Measurements from ENCODE around the gene HELZ2.

Gene HELZ2

DNA sequence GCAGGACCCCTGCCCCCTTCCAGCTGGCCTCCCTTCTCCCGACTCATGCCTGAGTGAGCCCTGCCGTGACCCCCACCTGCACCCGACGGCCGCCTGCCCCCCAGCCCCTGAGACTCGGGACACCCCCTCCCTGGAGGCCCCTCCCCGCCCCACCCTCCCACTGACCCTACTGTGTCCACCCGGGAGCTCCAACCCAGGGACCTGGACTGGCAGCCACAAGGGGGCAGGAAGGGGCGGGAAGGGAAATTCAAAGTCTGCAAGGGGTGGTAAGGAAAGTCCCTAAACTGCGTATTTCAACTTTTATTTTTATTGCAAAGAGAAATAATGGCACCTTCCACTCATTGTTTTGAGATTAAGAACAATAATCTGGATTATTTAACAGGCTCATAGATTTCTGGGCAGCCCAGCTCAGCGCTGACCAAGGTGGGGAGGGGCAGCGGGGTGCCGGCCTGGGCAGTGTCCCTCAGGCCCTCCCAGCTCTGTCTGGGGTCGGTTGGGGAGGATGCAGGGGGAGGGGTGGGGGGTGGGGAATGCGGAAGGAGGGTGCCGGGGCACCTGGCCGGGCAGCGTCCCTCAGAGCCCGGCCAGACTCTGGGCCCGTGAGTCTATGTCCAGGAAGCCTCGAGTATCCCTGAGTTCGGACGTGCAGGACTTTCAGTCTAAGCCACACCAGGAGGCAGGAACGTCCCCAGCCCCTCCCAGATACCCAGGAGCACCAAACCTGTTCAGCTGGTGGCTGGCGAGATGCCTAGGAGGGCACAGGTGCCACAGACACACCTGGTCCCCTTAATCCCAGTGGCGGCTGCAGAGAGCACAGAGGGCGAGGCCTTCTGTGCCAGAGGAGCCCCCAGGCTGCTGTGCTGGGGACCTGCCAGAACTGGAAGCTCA is 35.6 kb downstream of the HELZ2 start:
- no peak for DNase-seq (ENCODE audit: low read depth, low spot score)
- TF ChIP-seq, protein P1, sequence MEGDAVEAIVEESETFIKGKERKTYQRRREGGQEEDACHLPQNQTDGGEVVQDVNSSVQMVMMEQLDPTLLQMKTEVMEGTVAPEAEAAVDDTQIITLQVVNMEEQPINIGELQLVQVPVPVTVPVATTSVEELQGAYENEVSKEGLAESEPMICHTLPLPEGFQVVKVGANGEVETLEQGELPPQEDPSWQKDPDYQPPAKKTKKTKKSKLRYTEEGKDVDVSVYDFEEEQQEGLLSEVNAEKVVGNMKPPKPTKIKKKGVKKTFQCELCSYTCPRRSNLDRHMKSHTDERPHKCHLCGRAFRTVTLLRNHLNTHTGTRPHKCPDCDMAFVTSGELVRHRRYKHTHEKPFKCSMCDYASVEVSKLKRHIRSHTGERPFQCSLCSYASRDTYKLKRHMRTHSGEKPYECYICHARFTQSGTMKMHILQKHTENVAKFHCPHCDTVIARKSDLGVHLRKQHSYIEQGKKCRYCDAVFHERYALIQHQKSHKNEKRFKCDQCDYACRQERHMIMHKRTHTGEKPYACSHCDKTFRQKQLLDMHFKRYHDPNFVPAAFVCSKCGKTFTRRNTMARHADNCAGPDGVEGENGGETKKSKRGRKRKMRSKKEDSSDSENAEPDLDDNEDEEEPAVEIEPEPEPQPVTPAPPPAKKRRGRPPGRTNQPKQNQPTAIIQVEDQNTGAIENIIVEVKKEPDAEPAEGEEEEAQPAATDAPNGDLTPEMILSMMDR (IDR thresholded peaks at IDR 0.05; ENCODE audit: insufficient read depth, low read length, missing control alignments) = peak; percentile 18
- CTCF ChIA-PET = interaction anchor here (0.7 to 6.1 kb wide), 41 partner anchors 8 to 582 kb away, joined by 3 to 73 read pairs (median 5); partner anchors contain the start of genes GMEB2, PRPF6, RTEL1 and SAMD10
- peak overlapping the region; percentile 44 for H3K4me3 ChIP-seq (ENCODE audit: low read depth, low read length)
- POLR2A ChIA-PET = interaction anchor here (1.2 to 1.6 kb wide), 2 partner anchors 18 to 327 kb away, joined by 6 to 7 read pairs; partner anchors contain the start of genes PPDPF and TPD52L2

DNA sequence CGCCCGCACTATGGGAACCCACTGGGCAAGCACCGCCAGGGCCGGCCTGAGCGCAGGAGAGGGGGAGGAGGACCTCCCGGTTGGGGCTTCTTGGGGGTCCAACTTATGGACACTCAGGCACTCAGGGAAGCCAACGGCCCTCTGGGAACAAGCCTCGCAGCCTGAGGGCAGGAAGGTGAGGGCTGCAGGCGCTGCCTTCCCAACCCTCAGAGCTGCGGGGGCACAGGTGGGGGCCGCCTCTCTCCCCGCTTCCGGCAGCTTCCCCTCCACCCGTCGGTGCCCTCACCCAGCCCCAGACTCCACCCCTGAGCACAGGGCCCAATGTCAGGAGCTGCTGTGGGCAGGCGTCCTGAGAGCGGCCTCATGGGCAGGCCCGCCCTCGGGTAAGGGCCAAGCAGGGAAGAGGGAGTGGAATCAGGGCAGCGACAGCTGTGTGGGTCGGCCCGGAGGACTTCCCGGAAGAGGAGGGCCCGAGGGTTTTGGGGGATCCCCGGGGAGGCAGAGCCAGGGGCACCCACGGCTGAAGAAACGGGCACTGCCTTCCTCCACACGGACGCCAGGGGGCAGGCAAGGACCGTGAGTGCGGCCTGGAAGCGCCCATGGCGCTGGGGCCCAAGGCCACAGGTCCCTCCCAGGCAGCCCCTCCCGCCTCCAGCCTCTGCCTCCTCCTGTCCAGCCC is 36.4 kb downstream of the HELZ2 start:
- H3K4me3 ChIP-seq (ENCODE audit: low read depth, low read length) = peak overlapping the region; percentile 44
- ChIA-PET POLR2A (interaction anchor here (0.5 to 1.6 kb wide), 3 partner anchors 17 to 328 kb away, joined by 3 to 7 read pairs (median 6); partner anchors contain the start of genes PPDPF and TPD52L2), CTCF (interaction anchor here (0.7 to 6.1 kb wide), 42 partner anchors 8 to 583 kb away, joined by 3 to 73 read pairs (median 4); partner anchors contain the start of genes ARFRP1, GMEB2, PRPF6 and RTEL1)
- TF ChIP-seq, protein P1 (IDR thresholded peaks at IDR 0.05; ENCODE audit: insufficient read depth, low read length, missing control alignments) = peak; percentile 99
- peak; percentile 51 for DNase-seq (ENCODE audit: low read depth, low spot score)

DNA sequence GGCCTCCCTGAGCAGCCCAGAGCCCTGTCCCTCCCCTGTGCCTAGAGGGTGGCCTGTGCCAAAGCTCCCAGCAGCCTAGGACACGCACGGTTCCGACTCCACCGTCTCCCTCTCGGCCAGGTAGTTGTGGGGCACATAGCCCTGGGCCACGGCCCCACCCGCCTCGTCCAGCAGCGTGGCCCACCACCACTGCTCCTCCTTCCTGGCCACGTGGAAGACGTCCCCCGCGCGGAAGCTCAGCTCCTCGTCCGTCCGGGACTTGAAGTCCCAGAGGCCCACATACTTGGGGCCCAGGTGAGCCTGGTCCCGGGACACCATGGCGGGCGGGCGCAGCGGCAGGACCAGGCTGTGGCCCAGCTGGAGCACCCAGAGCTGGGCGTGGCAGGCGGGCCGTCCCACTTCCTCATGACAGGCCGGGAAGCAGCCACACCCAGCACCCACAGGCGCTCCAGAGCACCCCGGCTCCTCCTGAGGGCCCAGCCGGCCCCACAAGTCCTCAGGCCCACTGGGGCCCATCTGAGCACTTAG is 37.0 kb downstream of the HELZ2 start, which contains the start of gene PTK6:
TSS of gene PTK6 (minus strand) at position 380 of the 528 bp plus-strand sequence. CDS start at position 318, 62 bp downstream.
- CTCF ChIA-PET = interaction anchor here (0.7 to 6.1 kb wide), 33 partner anchors 7 to 584 kb away, joined by 3 to 73 read pairs (median 5); partner anchors contain the start of genes ARFRP1, GMEB2, PRPF6 and RTEL1
- TF ChIP-seq, protein P1 (IDR thresholded peaks at IDR 0.05; ENCODE audit: insufficient read depth, low read length, missing control alignments) = no peak
- DNase-seq (ENCODE audit: low read depth, low spot score) = no peak
- H3K4me3 ChIP-seq (ENCODE audit: low read depth, low read length) = peak within 1 kb of the TSS; percentile 44
- POLR2A ChIA-PET = interaction anchor here (0.5 to 1.6 kb wide), 2 partner anchors 16 to 93 kb away, joined by 3 to 7 read pairs; partner anchors contain the start of gene PPDPF

DNA sequence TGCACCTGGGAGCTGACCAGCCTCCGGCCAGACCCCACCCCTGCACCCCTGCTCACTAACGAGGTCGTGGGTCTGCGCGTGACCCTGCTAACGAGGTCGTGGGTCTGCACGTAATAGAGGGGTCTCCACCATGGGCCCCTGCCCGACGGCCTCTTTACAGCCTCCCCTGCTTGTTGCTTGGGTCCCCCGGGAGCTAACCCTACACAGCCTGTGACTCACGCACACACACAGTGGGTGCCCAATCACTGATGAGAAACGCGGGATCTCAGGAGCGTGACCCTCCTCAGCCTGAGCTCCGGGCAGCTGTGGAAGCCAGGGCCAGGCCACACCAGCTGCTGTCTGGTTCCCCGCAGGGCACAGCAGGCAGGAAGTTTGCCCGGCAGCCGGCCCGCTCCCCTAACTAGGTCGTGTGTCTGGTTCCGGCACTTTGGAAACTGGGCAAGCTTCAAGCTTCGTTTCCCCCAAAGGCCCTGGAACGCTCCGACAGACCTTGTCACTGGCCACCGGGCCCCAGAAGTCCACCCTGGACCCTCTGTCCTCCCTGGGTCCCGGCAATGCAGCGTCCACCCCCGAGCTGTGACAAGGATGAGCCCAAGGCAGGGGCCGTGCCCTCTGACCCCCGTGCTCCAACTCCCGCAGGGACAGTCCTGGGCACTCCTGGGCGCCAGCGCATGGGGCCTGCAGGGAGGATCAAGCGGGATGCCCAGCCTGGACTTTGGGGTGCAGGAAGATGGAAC is 37.6 kb downstream of the HELZ2 start:
- POLR2A ChIA-PET = no interaction called here
- TF ChIP-seq, protein P1 (IDR thresholded peaks at IDR 0.05; ENCODE audit: insufficient read depth, low read length, missing control alignments) = no peak
- H3K4me3 ChIP-seq (ENCODE audit: low read depth, low read length) = no peak overlapping the region
- CTCF ChIA-PET = interaction anchor here (1.0 to 6.1 kb wide), 15 partner anchors 9 to 584 kb away, joined by 3 to 73 read pairs (median 5); partner anchors contain the start of genes ARFRP1, PRPF6, RTEL1 and SAMD10
- DNase-seq (ENCODE audit: low read depth, low spot score) = no peak

DNA sequence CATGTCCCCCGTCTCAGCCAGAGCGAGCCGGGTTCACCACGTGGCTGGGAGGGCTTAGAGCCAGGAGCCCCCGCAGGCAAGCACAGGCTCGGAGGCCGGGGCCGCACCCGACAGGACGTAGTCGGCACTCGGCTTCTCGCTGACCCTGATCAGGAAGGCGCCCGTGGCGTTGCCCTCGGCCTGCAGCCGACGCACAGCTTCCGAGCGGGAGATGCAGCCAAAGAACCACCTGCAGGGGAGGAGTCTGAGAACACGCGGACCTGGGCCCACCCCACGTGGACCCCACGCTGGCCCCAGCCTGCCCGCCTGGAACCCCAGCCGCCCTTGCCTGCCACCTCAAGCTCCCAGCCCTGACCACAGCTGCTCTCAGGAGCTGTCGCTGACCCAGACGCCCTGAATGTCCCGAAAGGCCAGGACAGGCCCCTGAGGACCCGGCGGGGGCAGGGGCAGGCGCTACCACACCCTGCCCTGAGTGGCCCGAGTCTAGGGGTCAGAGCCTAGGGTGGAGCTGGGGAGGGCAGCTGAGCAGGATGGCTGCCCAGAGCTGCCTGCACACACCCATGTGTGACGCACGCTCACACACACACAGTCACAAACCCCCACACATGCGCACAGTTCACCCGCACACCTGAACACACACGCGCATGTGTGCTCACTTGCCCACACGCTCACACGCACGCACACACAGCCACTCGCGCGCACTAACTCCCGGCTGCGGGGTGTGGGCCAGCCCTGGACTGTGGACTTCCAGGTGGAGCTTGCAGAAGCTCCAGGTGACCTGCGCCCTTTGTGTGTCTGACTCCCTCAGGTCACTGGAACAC is 39.0 kb downstream of the HELZ2 start:
- H3K4me3 ChIP-seq (ENCODE audit: low read depth, low read length) = no peak overlapping the region
- DNase-seq (ENCODE audit: low read depth, low spot score) = no peak
- CTCF ChIA-PET = interaction anchor here (1.4 to 6.1 kb wide), 5 partner anchors 8 to 439 kb away, joined by 3 to 73 read pairs (median 5); partner anchors contain the start of gene TPD52L2
- TF ChIP-seq, protein P1 (IDR thresholded peaks at IDR 0.05; ENCODE audit: insufficient read depth, low read length, missing control alignments) = no peak
- POLR2A ChIA-PET = no interaction called here
